ENCODE measurements around the gene BCR.

DNA sequence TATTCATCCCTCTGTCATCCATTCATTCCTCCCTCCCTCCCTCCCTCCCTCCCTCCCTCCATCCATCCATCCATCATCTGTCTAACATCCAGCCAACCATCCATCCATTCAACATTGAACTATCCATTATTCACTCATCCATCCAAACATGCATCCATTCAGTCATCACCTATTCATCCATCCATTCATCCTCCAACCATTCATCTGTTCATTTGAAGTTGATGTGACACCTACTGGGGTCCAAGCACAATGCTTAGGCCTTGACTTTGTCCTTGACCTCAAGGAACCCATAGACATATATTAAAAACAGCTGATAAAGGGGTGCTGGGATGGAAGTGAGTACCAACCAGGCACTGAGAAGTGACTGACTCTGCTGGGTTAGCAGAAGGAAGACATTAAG, 26.6 kb downstream of the BCR start:
- TF ChIP-seq, protein P1, sequence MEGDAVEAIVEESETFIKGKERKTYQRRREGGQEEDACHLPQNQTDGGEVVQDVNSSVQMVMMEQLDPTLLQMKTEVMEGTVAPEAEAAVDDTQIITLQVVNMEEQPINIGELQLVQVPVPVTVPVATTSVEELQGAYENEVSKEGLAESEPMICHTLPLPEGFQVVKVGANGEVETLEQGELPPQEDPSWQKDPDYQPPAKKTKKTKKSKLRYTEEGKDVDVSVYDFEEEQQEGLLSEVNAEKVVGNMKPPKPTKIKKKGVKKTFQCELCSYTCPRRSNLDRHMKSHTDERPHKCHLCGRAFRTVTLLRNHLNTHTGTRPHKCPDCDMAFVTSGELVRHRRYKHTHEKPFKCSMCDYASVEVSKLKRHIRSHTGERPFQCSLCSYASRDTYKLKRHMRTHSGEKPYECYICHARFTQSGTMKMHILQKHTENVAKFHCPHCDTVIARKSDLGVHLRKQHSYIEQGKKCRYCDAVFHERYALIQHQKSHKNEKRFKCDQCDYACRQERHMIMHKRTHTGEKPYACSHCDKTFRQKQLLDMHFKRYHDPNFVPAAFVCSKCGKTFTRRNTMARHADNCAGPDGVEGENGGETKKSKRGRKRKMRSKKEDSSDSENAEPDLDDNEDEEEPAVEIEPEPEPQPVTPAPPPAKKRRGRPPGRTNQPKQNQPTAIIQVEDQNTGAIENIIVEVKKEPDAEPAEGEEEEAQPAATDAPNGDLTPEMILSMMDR (IDR thresholded peaks at IDR 0.05): no peak
- no peak for TF ChIP-seq EZH2 (IDR thresholded peaks at IDR 0.05; ENCODE audit: borderline replicate concordance, insufficient read depth, low read depth, low read length, poor library complexity, severe bottlenecking)

Measured in B cell (primary cell).